Stimulated activated CD8-positive, alpha-beta memory T cell treated with anti-CD3 and anti-CD28 coated beads, Interleukin-7, amount 100 ng/mL, for 24 hours (primary cell): ENCODE measurements around the gene KRTAP9-8.
"Not testable (repeated sequence)": the region's sequence is repeated elsewhere in the genome, so short reads cannot be mapped to it uniquely, and the experiment has no call there.

Source experiments
- DNase-seq: peaks from one replicate; pipeline ENCODE4 v3.0.0-alpha.2; 2020; ENCODE audit warnings: low read depth

KRTAP9-8 gene, protein sequence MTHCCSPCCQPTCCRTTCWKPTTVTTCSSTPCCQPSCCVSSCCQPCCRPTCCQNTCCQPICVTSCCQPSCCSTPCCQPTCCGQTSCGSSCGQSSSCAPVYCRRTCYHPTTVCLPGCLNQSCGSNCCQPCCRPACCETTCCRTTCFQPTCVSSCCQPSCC

GRCh38 chr17:41237949-41238437, at the start of gene KRTAP9-8:
Gene KRTAP9-8 (plus strand): TSS chr17:41237999. CDS start chr17:41238052, 53 bp downstream.
- DNase-seq, result not testable (repeated sequence)

DNA sequence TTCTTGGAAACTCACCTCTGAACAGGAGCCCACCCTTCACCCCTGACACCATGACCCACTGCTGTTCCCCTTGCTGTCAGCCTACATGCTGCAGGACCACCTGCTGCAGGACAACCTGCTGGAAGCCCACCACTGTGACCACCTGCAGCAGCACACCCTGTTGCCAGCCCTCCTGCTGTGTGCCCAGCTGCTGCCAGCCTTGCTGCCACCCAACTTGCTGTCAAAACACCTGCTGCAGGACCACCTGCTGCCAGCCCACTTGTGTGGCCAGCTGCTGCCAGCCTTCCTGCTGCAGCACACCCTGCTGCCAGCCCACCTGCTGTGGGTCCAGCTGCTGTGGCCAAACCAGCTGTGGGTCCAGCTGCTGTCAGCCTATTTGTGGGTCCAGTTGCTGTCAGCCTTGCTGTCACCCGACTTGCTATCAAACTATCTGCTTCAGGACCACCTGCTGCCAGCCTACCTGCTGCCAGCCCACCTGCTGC, 47.9 kb upstream of the KRTAP9-8 start, which contains the start of gene KRTAP9-1:
Gene KRTAP9-1 (plus strand): TSS at position 51 of the 482 bp plus-strand sequence. CDS start 0 bp downstream, at position 51.
- DNase-seq, result not testable (repeated sequence)

GRCh38 chr17:41190328-41190727, 47.5 kb upstream of the KRTAP9-8 start:
- no peak for DNase-seq

DNA sequence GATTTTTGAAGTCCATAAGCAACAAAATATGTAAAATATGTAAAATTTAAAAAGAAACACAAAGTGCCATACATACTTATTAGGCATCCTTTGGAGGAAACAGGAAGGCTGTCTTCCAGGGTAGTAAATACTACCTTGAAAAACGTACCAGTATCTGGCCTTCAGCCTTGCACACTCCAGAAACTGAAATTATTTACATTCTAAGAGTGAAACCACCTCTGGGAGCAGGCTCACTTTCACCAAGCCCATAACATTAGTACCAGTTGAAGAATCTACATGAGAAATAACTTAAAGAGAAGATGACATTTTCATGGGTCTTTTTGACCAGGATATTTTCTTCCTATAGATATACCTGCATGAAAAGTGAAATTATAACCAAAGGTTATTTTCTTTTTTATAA, 41.7 kb upstream of the KRTAP9-8 start:
- no peak for DNase-seq

DNA sequence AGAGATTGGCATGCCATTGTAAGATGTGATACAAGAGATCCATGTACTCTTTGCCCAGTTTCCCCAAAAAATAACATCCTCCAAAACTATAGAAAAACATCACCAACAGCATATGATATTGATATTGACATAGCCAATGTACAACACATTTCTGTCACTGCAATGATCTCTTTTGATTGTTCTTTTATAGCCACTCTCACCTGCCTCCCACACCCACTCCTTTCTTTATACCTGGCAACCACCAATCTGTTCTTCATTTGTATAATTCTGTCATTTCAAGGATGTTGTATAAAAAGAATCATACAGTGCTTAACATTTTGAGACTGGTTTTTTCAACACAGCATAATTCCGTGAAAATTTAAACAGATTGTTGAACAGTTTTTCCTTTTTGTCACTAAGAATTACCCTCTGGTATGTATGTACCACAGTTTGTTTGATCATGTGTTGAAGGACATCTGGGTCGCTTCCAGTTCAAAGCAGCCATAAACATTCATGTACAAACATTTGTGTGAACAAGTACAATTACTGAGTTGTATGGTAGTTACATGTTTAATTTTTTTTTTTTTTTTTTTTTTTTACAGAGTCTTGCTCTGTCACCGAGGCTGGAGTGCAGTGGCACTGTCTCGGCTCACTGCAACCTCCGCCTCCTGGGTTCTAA, 38.2 kb upstream of the KRTAP9-8 start:
- no peak for DNase-seq

DNA sequence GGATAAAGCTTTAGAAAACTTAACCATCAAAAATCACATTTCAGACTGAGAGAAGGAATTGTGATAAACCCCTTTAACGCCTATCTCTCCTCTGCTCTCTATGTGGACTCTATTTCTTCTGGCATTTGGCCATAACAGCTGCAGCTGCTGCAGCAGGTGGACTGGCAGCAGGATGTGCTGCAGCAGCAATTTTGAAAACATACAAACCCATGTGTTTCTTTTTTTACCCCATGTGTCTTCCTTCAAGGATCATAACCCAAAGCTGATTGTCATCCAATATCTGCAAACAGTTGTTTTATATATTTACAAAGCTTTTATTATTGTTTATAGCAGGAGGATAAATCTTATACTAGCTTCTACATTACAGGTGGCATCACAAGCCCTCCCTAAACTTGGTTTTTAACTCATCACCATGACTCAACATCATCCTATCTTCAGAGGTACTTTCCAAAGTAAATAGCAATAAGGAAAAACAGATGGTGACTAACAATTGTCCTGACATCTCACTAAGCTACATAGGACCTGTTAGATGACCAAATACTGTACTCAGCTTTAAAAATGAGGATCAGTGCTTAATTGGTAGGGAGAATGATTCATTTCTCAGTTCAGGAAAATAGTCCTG, 25.8 kb upstream of the KRTAP9-8 start:
- DNase-seq, result no peak

DNA sequence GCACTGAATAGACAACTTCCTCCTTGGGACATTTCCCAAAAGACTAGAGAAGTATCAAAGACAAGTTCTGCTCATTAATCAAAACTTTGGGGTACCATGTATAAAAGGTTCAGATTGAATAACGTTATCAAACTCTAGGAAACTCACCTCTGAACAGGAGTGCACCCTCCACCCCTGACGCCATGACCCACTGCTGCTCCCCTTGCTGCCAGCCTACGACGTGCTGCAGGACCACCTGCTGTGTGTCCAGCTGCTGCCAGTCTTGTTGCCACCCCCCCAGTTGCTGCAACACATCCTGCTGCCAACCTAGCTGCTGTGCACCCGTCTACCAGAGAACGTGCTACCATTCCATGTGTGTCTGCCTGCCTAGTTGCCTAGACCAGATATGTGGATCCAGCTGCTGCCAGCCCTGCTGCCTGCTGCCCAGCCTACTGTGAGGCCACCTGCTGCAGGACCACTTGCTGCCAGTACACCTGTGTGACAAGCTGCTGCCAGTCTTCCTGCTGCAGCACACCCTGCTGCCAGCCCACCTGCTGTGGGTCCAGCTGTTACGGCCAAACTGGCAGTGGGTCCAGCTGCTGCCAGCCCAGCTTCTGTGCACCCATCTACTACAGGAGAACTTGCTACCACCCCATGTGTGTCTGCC, 25.2 kb upstream of the KRTAP9-8 start:
- no peak for DNase-seq

- DNase-seq, result no peak
These were observed 22.1 kb upstream of the KRTAP9-8 start for GRCh38 chr17:41215681-41216080.

DNA sequence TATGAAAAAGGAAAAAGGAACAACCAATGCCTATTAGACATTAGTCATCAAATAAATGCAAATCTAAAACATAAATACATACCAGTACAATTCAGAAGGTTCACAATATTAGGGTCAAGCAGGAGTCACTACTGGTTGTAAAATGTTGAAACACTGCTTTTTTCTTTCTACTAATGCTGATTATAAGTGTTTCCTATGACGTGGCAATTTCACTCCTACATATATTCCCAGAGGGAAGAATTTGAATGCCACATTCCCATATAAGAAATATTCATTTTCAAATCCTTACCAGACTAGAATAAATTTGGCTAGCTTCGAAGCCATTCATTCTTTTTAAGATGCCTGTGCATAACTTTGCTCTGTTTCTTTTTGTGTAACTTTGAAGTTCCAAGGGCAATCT, 14.0 kb upstream of the KRTAP9-8 start:
- DNase-seq, result no peak

DNA sequence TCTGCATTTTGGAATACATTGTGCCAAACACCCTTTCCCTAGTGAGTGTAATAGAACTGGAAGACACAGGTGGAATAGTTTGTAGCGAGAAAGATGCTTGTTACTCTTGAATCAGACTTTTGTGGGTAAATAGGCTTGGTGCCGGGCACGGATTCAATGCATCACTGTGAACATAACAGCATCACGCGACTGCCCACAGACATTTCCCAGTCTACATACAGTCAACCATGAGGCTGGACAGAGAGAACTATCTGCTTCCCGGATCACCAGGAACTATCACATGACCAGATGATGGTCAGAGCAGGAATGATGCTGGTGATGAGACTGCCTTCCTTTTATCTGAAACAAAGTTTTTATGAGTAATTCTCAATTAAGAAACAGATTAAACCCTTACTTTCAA, 11.7 kb upstream of the KRTAP9-8 start:
- no peak for DNase-seq

DNA sequence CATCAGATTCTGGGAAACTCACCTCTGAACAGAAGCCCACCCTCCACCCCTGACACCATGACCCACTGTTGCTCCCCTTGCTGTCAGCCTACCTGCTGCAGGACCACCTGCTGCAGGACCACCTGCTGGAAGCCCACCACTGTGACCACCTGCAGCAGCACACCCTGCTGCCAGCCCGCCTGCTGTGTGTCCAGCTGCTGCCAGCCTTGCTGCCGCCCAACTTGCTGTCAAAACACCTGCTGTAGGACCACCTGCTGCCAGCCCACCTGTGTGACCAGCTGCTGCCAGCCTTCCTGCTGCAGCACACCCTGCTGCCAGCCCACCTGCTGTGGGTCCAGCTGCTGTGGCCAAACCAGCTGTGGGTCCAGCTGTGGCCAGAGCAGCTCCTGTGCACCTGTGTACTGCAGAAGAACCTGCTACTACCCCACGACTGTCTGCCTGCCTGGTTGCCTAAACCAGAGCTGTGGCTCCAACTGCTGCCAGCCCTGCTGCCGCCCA, 11.2 kb upstream of the KRTAP9-8 start, which contains the start of gene KRTAP9-2:
Gene KRTAP9-2 (plus strand): TSS at position 51 of the 498 bp plus-strand sequence. CDS start 7 bp downstream, at position 58.
- DNase-seq, result not testable (repeated sequence)

GRCh38 chr17:41230094-41230493, 7.7 kb upstream of the KRTAP9-8 start:
- no peak for DNase-seq

- no peak for DNase-seq
These were observed 6.1 kb upstream of the KRTAP9-8 start for GRCh38 chr17:41231731-41232130.

DNA sequence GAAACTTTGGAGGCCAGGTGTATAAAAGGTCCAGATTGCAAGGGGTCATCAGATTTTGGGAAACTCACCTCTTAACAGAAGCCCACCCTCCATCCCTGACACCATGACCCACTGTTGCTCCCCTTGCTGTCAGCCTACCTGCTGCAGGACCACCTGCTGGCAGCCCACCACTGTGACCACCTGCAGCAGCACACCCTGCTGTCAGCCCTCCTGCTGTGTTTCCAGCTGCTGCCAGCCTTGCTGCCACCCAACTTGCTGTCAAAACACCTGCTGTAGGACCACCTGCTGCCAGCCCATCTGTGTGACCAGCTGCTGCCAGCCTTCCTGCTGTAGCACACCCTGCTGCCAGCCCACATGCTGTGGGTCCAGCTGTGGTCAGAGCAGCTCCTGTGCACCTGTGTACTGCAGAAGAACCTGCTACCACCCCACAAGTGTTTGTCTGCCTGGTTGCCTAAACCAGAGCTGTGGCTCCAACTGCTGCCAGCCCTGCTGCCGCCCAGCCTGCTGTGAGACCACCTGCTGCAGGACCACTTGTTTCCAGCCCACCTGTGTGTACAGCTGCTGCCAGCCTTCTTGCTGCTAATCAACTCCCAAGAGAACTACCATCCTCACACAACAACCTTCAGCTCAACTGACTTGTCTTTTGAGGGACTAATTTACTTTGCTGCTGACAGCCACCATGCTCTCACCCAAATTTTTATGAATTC, 5.2 kb upstream of the KRTAP9-8 start, which contains the start of gene KRTAP9-3:
Gene KRTAP9-3 (plus strand): TSS at position 51 of the 707 bp plus-strand sequence. CDS start 53 bp downstream, at position 104.
- not testable (repeated sequence) for DNase-seq

- DNase-seq, result not testable (repeated sequence)
These were observed 683 bp upstream of the KRTAP9-8 start for GRCh38 chr17:41237116-41237515.

- DNase-seq, result not testable (repeated sequence)
These were observed 9.4 kb downstream of the KRTAP9-8 start for GRCh38 chr17:41246995-41247787.

DNA sequence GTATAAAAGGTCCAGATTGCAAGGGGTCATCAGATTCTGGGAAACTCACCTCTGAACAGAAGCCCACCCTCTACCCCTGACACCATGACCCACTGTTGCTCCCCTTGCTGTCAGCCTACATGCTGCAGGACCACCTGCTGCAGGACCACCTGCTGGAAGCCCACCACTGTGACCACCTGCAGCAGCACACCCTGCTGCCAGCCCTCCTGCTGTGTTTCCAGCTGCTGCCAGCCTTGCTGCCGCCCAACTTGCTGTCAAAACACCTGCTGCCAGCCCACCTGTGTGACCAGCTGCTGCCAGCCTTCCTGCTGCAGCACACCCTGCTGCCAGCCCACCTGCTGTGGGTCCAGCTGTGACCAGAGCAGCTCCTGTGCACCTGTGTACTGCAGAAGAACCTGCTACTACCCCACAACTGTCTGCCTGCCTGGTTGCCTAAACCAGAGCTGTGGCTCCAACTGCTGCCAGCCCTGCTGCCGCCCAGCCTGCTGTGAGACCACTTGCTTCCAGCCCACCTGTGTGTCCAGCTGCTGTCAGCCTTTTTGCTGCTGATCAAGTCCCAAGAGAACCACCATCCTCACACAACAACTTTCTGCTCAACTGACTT, 11.9 kb downstream of the KRTAP9-8 start, which contains the start of gene KRTAP9-4:
Gene KRTAP9-4 (plus strand): TSS at position 51 of the 604 bp plus-strand sequence. CDS start 34 bp downstream, at position 85.
- DNase-seq, result not testable (repeated sequence)

- no peak for DNase-seq
These were observed 13.5 kb downstream of the KRTAP9-8 start for GRCh38 chr17:41251261-41251660.

DNA sequence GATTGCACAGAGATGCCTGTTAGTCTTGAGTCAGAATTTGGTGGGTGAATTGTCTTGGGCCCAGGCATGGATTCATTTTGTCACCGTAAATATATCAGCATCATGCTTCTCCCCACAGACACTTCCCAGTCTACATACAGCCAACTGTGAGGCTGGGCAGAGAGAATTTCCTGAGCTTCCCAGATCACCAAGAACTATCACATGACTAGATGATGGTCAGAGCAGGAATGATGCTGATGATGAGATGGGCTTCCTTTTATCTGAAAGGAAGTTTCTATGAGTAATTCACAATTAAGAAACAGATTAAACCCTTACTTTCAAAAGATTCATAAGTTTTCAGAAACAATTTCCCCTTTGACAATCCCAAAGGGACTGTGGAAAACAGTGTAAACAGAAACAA, 17.1 kb downstream of the KRTAP9-8 start:
- DNase-seq, result no peak
